C4-2B (cell line): ENCODE results near the gene RELL2.
"Not testable (repeated sequence)": the region's sequence is repeated elsewhere in the genome, so short reads cannot be mapped to it uniquely, and the experiment has no call there.

Experiments used
- ZFX ChIP-seq: fragments of 450-650 bp; IDR thresholded peaks from 2 replicates; pipeline ENCODE4 v1.6.1; 2017
- TF ChIP-seq, protein P1 (sequence below): fragments of 450-650 bp; conservative IDR thresholded peaks from 2 replicates; pipeline ENCODE4 v1.5.1; 2017; ENCODE audit warnings: mild to moderate bottlenecking

DNA sequence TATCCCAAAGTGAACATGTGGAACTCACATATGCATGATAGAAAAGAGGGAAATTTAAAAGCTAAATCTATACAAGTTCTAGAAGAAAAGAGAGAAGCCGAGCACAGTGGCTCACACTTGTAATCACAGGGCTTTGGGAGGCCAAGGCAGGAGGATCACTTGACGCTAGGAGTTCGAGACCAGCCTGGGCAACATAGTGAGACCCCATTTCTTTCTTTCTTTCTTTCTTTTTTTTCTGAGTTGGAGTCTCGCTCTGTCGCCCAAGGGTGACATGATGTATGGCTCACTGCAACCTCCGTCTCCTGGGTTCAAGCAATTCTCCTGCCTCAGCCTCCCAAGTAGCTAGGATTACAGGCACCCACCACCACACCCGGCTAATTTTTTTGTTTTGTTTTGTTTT lies 26.9 kb upstream of the RELL2 start:
- TF ChIP-seq, protein P1, sequence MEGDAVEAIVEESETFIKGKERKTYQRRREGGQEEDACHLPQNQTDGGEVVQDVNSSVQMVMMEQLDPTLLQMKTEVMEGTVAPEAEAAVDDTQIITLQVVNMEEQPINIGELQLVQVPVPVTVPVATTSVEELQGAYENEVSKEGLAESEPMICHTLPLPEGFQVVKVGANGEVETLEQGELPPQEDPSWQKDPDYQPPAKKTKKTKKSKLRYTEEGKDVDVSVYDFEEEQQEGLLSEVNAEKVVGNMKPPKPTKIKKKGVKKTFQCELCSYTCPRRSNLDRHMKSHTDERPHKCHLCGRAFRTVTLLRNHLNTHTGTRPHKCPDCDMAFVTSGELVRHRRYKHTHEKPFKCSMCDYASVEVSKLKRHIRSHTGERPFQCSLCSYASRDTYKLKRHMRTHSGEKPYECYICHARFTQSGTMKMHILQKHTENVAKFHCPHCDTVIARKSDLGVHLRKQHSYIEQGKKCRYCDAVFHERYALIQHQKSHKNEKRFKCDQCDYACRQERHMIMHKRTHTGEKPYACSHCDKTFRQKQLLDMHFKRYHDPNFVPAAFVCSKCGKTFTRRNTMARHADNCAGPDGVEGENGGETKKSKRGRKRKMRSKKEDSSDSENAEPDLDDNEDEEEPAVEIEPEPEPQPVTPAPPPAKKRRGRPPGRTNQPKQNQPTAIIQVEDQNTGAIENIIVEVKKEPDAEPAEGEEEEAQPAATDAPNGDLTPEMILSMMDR: not testable (repeated sequence)
- TF ChIP-seq ZFX: not testable (repeated sequence)
